Pancreas (tissue), 10 donors: ENCODE data around the gene UBALD1. TPM values are rescaled to one million over a fixed set of nuclear protein-coding genes. Genes with fewer than 3 reads are reported as not detected.

Experiments used
- ATAC-seq, 4 donors: fragments of 200-7000 bp; cut with Tn5 transposase; one replicate each; pipeline versions ENCODE4 v1.8.0 to v1.9.1; 2020; ENCODE audit warnings: mild to moderate bottlenecking in 4 of 4, moderate library complexity in 4 of 4
- DNase-seq, 6 donors: peaks; one replicate each; pipeline ENCODE4 v3.0.0-alpha.2; 2020
- FAIRE-seq: peaks from 2 replicates; lab custom pipeline; 2012; peaks lifted over from hg19 to GRCh38; lab: Jason Lieb, UNC
- H3K27ac ChIP-seq, 4 donors: fragments of 200-600 bp; sonication (generic); 1 replicate in 3 of 4; 2 replicates in 1 of 4; pipeline versions ENCODE4 v1.5.0 to v1.8.0; 2020
- H3K27me3 ChIP-seq, 4 donors: fragments of 200-600 bp; one replicate each; pipeline ENCODE4 v1.8.0; 2021
- H3K36me3 ChIP-seq, 3 donors: fragments of 200-600 bp; sonication (generic) in 1 of 3; one replicate each; pipeline versions ENCODE4 v1.5.0 to v1.8.0; 2020 to 2021
- H3K4me1 ChIP-seq, 3 donors: fragments of 200-600 bp; one replicate each; pipeline ENCODE4 v1.8.0; 2021
- H3K4me3 ChIP-seq, 4 donors: fragments of 200-600 bp; sonication (generic) in 2 of 4; one replicate each; pipeline versions ENCODE4 v1.5.0 to v1.8.0; 2020 to 2021
- H3K9me3 ChIP-seq, 4 donors: fragments of 200-600 bp; one replicate each; pipeline ENCODE4 v1.8.0; 2021
- CTCF ChIP-seq, 4 donors: fragments of 200-600 bp; sonication (generic) in 3 of 4; IDR thresholded peaks; one replicate each; pipeline versions ENCODE4 v1.5.0 to v1.8.0; 2021; ENCODE audit warnings: antibody characterized with exemption in 4 of 4
- WGBS, 2 donors: extraction: QIAGEN DNeasy Blood & Tissue Kit; methylation state at CpG; one replicate each; pipeline ENCODE4 v1.1.7; 2013; 5-methylcytosine and 5-hydroxymethylcytosine counted together
- intact Hi-C, 3 donors: fragments of 100-400 bp; cut with DNase I; formaldehyde crosslinking; loops; one replicate each; pipeline versions ENCODE4 v1.11.1 to v1.14.2; 2022
- polyA plus RNA-seq, 2 donors: library from polyadenylated mRNA; stranded (reverse); fragments of 200-250 nt; gene quantifications; one replicate each; pipeline ENCODE4 v1.2.3, GENCODE V29; 2013
- total RNA-seq, 6 donors: library from RNA; stranded (reverse); fragmentation: NEBNext Ultra II Directional in 4 of 6; extraction: Animal tissue kit (Norgen Biotek cat#: 25700) in 4 of 6; gene quantifications; one replicate each; pipeline versions ENCODE4 v1.2.1 to v1.2.4, GENCODE V29; 2021 to 2023
- donor health status: healthy with polysubstance abuse.
- donor health status: DM: no; HTN: no; CAD: no; lungs with moderate emphysema.
- donor health status: DM: no; HTN: no; CAD: no.
- donor health status: control.
- donor health status: control.
- donor health status: Bipolar disorder and iron deficiency.
- donor health status: DM: yes; HTN: yes; CAD: no.
- donor health status: DM: no; HTN: no; CAD: no.
- donor health status: DM: no; HTN: no; CAD: no.
- donor health status: DM: yes; HTN: yes; CAD: no.

Gene UBALD1
- total and polyA plus RNA-seq, 8 donors, result 9.1 to 42.5 (median 17.1) TPM

GRCh38 chr16:4610011-4611005 lies 4.4 kb downstream of the UBALD1 start:
- Histone ChIP-seq H3K4me1 (peaks cover 4 to 5% (median 5%) of the 10 kb centered on the region in 3 donors), H3K9me3 (no peaks in the 10 kb centered on the region), H3K4me3 (no peak overlapping the region), H3K27me3 (no peaks in the 10 kb centered on the region), H3K27ac (no peak overlapping the region), H3K36me3 (peaks cover 0 to 11% (median 7%) of the 10 kb centered on the region in 3 donors)
- no peak for FAIRE-seq
- no peak for TF ChIP-seq CTCF (IDR thresholded peaks at IDR 0.05)
- peak in 1 of 6 donors; percentile 69 for DNase-seq
- WGBS, 2 donors, result 85 to 86% methylated on average over 32 of the region's 32 CpGs
- intact Hi-C loops, result loop anchor here in 1 of 3 donors (10.0 kb wide), 1 partner anchor 344 kb away; the partner anchor contains the start of gene SEC14L5
- no peak for ATAC-seq

- intact Hi-C loops, result loop anchor here in 1 of 3 donors (10.0 kb wide), 1 partner anchor 345 kb away; the partner anchor contains the start of gene SEC14L5
- 88 to 89% methylated on average over 43 to 45 of the region's 45 CpGs for WGBS, 2 donors
- ATAC-seq, result no peak
These were observed 5.3 kb downstream of the UBALD1 start for GRCh38 chr16:4609200-4610010.

GRCh38 chr16:4608704-4608980 lies 6.0 kb downstream of the UBALD1 start:
- TF ChIP-seq CTCF (IDR thresholded peaks at IDR 0.05), result no peak
- ATAC-seq, result no peak
- H3K36me3 ChIP-seq, result peaks cover 0 to 11% (median 7%) of the 10 kb centered on the region in 3 donors
- 87 to 89% methylated on average over 8 of the region's 8 CpGs for WGBS, 2 donors
- H3K27ac ChIP-seq, result no peak overlapping the region
- no peaks in the 10 kb centered on the region for H3K27me3 ChIP-seq
- no peak overlapping the region for H3K4me3 ChIP-seq
- no peaks in the 10 kb centered on the region for H3K9me3 ChIP-seq
- intact Hi-C loops, result no loop called here
- no peak for FAIRE-seq
- peaks cover 0 to 5% (median 0%) of the 10 kb centered on the region in 3 donors for H3K4me1 ChIP-seq
- DNase-seq, result no peak

More at GRCh38 chr16:4609200-4610010, 5.3 kb downstream of the UBALD1 start:
- no peak overlapping the region for H3K27ac ChIP-seq
- H3K4me1 ChIP-seq, result peaks cover 0 to 5% (median 0%) of the 10 kb centered on the region in 3 donors
- peaks cover 0 to 11% (median 7%) of the 10 kb centered on the region in 3 donors for H3K36me3 ChIP-seq
- H3K9me3 ChIP-seq, result no peaks in the 10 kb centered on the region
- DNase-seq (peak in 2 of 6 donors; percentile 45 to 82), FAIRE-seq (no peak)
- no peak for TF ChIP-seq CTCF (IDR thresholded peaks at IDR 0.05)
- no peak overlapping the region for H3K4me3 ChIP-seq
- H3K27me3 ChIP-seq, result no peaks in the 10 kb centered on the region

- no peak overlapping the region for H3K27ac ChIP-seq
- no peak for FAIRE-seq
- TF ChIP-seq CTCF (IDR thresholded peaks at IDR 0.05), result no peak
- H3K27me3 ChIP-seq, result no peaks in the 10 kb centered on the region
- 90% methylated on average over 22 of the region's 22 CpGs for WGBS, 2 donors
- H3K4me3 ChIP-seq, result no peak overlapping the region
- ATAC-seq, result no peak
- intact Hi-C loops, result no loop called here
- no peaks in the 10 kb centered on the region for H3K9me3 ChIP-seq
- peak in 1 of 6 donors; percentile 59 for DNase-seq
- peaks cover 0 to 11% (median 7%) of the 10 kb centered on the region in 3 donors for H3K36me3 ChIP-seq
- H3K4me1 ChIP-seq, result peaks cover 0 to 5% (median 0%) of the 10 kb centered on the region in 3 donors
These were observed 6.6 kb downstream of the UBALD1 start for GRCh38 chr16:4607841-4608703.
